Activated CD8-positive, alpha-beta T cell treated with anti-CD3 and anti-CD28 coated beads for 36 hours (primary cell): ENCODE results near the gene CDC25B. TPM values are rescaled to one million over a fixed set of nuclear protein-coding genes. Genes with fewer than 3 reads are reported as not detected.
A peak's percentile ranks its signal among the peaks of the same experiment; 100 is the strongest.
"Not testable (repeated sequence)": the region's sequence is repeated elsewhere in the genome, so short reads cannot be mapped to it uniquely, and the experiment has no call there.

Experiments
- ATAC-seq: fragments of 200-7000 bp; cut with Tn5 transposase; one replicate; pipeline ENCODE4 v1.10.0; 2021; ENCODE audit warnings: mild to moderate bottlenecking, moderate library complexity
- CTCF ChIA-PET: fragments of 350-600 bp; sonication (Branson Sonifier 250); formaldehyde crosslinking; loops from one replicate; lab custom pipeline; 2021; ENCODE audit warnings: antibody characterized with exemption; lab: Charles Lee
- POLR2A ChIA-PET: fragments of 350-600 bp; sonication (Branson Sonifier 250); formaldehyde crosslinking; loops from one replicate; lab custom pipeline; 2021; ENCODE audit warnings: antibody characterized with exemption; lab: Charles Lee
- DNase-seq: peaks from one replicate; pipeline ENCODE4 v3.0.0-alpha.2; 2020
- H3K27ac Mint-ChIP-seq: one replicate; pipeline ENCODE4 v1.8.0; 2021; ENCODE audit warnings: mild to moderate bottlenecking, mixed read lengths
- H3K27me3 Mint-ChIP-seq: one replicate; pipeline ENCODE4 v1.8.0; 2021; ENCODE audit warnings: mixed read lengths
- H3K36me3 Mint-ChIP-seq: one replicate; pipeline ENCODE4 v1.8.0; 2021; ENCODE audit warnings: low read depth, mixed read lengths
- H3K4me1 Mint-ChIP-seq: one replicate; pipeline ENCODE4 v1.8.0; 2021; ENCODE audit warnings: low read depth, mixed read lengths
- H3K4me3 Mint-ChIP-seq: one replicate; pipeline ENCODE4 v1.8.0; 2021; ENCODE audit warnings: mild to moderate bottlenecking, moderate library complexity, mixed read lengths
- H3K9me3 Mint-ChIP-seq: one replicate; pipeline ENCODE4 v1.8.0; 2021; ENCODE audit warnings: mixed read lengths
- CTCF ChIP-seq: fragments of 200-600 bp; IDR thresholded peaks from one replicate; pipeline ENCODE4 v1.8.0; 2022; ENCODE audit warnings: antibody characterized with exemption, mild to moderate bottlenecking
- intact Hi-C: fragments of 100-400 bp; cut with micrococcal nuclease; formaldehyde crosslinking; loops from one replicate; pipeline ENCODE4 v1.10.0; 2022
- total RNA-seq, 2 experiments: library from RNA; stranded (reverse); gene quantifications; one replicate each; pipeline ENCODE4 v1.2.3, GENCODE V29; 2021

CDC25B gene
- total RNA-seq, 2 experiments from 2014 or later = 66.9 to 67.1 TPM

- H3K36me3 Mint-ChIP-seq = peaks cover 13% of the 10 kb centered on the region
- peak; percentile 21 for ATAC-seq
- no peak for TF ChIP-seq CTCF
- peaks cover 42% of the 10 kb centered on the region for H3K4me1 Mint-ChIP-seq
- H3K9me3 Mint-ChIP-seq = no peaks in the 10 kb centered on the region
- intact Hi-C loops = loop anchor here (2.0 kb wide), 1 partner anchor 35 kb away; the partner anchor contains the start of gene AP5S1
- peak overlapping the region; percentile 85 for H3K27ac Mint-ChIP-seq
- peak overlapping the region; percentile 80 for H3K4me3 Mint-ChIP-seq
- ChIA-PET POLR2A (interaction anchor here (0.7 to 4.7 kb wide), 10 partner anchors 9 to 41 kb away, joined by 3 to 46 read pairs (median 7); partner anchors contain the start of genes ADISSP, AP5S1 and CDC25B), CTCF (interaction anchor here (0.6 to 5.9 kb wide), 16 partner anchors 9 to 146 kb away, joined by 3 to 69 read pairs (median 4); partner anchors contain the start of genes ADISSP, AP5S1 and CDC25B)
- peak; percentile 59 for DNase-seq
- H3K27me3 Mint-ChIP-seq = no peaks in the 10 kb centered on the region
Measured at GRCh38 chr20:3786126-3786484, 10.0 kb upstream of the CDC25B start.

GRCh38 chr20:3786665-3787323 is 9.3 kb upstream of the CDC25B start, which contains the start of gene CENPB:
Gene CENPB, minus strand, starts transcription at chr20:3786740. Its CDS starts 257 bp downstream, at chr20:3786483.
- CTCF ChIA-PET = interaction anchor here (0.6 to 5.9 kb wide), 22 partner anchors 9 to 298 kb away, joined by 3 to 69 read pairs (median 4); partner anchors contain the start of genes ADISSP, AP5S1 and CDC25B
- Mint-ChIP-seq H3K36me3 (peaks cover 13% of the 10 kb centered on the region), H3K4me1 (peaks cover 37% of the 10 kb centered on the region), H3K4me3 (peak within 1 kb of the TSS; percentile 80), H3K27ac (peak within 1 kb of the TSS; percentile 85), H3K9me3 (no peaks in the 10 kb centered on the region), H3K27me3 (no peaks in the 10 kb centered on the region)
- peak; percentile 95 for TF ChIP-seq CTCF
- POLR2A ChIA-PET = interaction anchor here (0.9 to 4.7 kb wide), 9 partner anchors 9 to 43 kb away, joined by 3 to 46 read pairs (median 9); partner anchors contain the start of genes ADISSP, AP5S1 and CDC25B
- ATAC-seq (peak; percentile 92), DNase-seq (peak; percentile 89)
- intact Hi-C loops = loop anchor here (2.0 kb wide), 1 partner anchor 34 kb away; the partner anchor contains the start of gene AP5S1

- Mint-ChIP-seq H3K4me3 (peak overlapping the region; percentile 62), H3K4me1 (peaks cover 35% of the 10 kb centered on the region), H3K27me3 (no peaks in the 10 kb centered on the region), H3K9me3 (no peaks in the 10 kb centered on the region), H3K36me3 (peaks cover 13% of the 10 kb centered on the region), H3K27ac (peak overlapping the region; percentile 52)
- DNase-seq (no peak), ATAC-seq (no peak)
- POLR2A ChIA-PET = interaction anchor here (0.6 to 4.7 kb wide), 7 partner anchors 8 to 1346 kb away, joined by 3 to 46 read pairs (median 9); partner anchors contain the start of genes AP5S1 and CDC25B
- CTCF ChIA-PET = interaction anchor here (0.9 to 5.9 kb wide), 13 partner anchors 8 to 298 kb away, joined by 3 to 69 read pairs (median 4); partner anchors contain the start of genes ADISSP, AP5S1 and CDC25B
- intact Hi-C loops = loop anchor here (2.0 kb wide), 1 partner anchor 33 kb away; the partner anchor contains the start of gene AP5S1
- TF ChIP-seq CTCF = no peak
Measured at GRCh38 chr20:3787324-3788014, 8.6 kb upstream of the CDC25B start.

- ChIA-PET CTCF (interaction anchor here (0.6 to 5.9 kb wide), 7 partner anchors 11 to 128 kb away, joined by 3 to 69 read pairs (median 4); partner anchors contain the start of gene AP5S1), POLR2A (interaction anchor here (0.6 to 4.1 kb wide), 3 partner anchors 23 to 31 kb away, joined by 3 to 31 read pairs (median 15); no protein-coding TSS in a partner anchor)
- DNase-seq (no peak), ATAC-seq (no peak)
- Mint-ChIP-seq H3K4me3 (peak overlapping the region; percentile 16), H3K36me3 (peaks cover 10% of the 10 kb centered on the region), H3K27me3 (no peaks in the 10 kb centered on the region), H3K27ac (no peak overlapping the region), H3K4me1 (peaks cover 25% of the 10 kb centered on the region), H3K9me3 (no peaks in the 10 kb centered on the region)
- intact Hi-C loops = no loop called here
- no peak for TF ChIP-seq CTCF
Measured at GRCh38 chr20:3788685-3789155, 7.4 kb upstream of the CDC25B start.

GRCh38 chr20:3789201-3789600 is 6.9 kb upstream of the CDC25B start:
- H3K27me3 Mint-ChIP-seq, H3K9me3 Mint-ChIP-seq, DNase-seq, ATAC-seq, H3K36me3 Mint-ChIP-seq, H3K4me3 Mint-ChIP-seq, intact Hi-C loops, H3K27ac Mint-ChIP-seq: not testable (repeated sequence)
- ChIA-PET CTCF (interaction anchor here (0.7 to 5.9 kb wide), 4 partner anchors 26 to 65 kb away, joined by 3 to 69 read pairs (median 14); partner anchors contain the start of gene AP5S1), POLR2A (interaction anchor here (0.6 kb wide), 1 partner anchor 30 kb away, joined by 3 read pairs; no protein-coding TSS in a partner anchor)
- H3K4me1 Mint-ChIP-seq = peaks cover 25% of the 10 kb centered on the region

GRCh38 chr20:3794168-3794567 is 1.9 kb upstream of the CDC25B start:
- CTCF ChIA-PET = interaction anchor here (1.2 kb wide), 1 partner anchor 13 kb away, joined by 3 read pairs; the partner anchor contains the start of gene SPEF1
- ATAC-seq, DNase-seq, intact Hi-C loops, H3K9me3 Mint-ChIP-seq, H3K27me3 Mint-ChIP-seq, H3K4me3 Mint-ChIP-seq, H3K27ac Mint-ChIP-seq: not testable (repeated sequence)
- H3K4me1 Mint-ChIP-seq = peaks cover 28% of the 10 kb centered on the region
- H3K36me3 Mint-ChIP-seq = peaks cover 24% of the 10 kb centered on the region
- POLR2A ChIA-PET = interaction anchor here (1.5 to 1.9 kb wide), 2 partner anchors 18 to 26 kb away, joined by 8 to 9 read pairs; partner anchors contain the start of gene AP5S1
